ENCODE results near the gene DOC2B. TPM values are rescaled to one million over a fixed set of nuclear protein-coding genes. Genes with fewer than 3 reads are reported as not detected.

DOC2B gene
- total RNA-seq, 6 experiments from 2014 or later: not detected

GRCh38 chr17:179066-179432 lies 2.4 kb downstream of the DOC2B start:
- Mint-ChIP-seq H3K4me3 (no peak overlapping the region), H3K36me3 (ENCODE audit: low read depth) (no peaks in the 10 kb centered on the region), H3K27me3 (ENCODE audit: insufficient read depth) (peaks cover 42% of the 10 kb centered on the region), H3K4me1 (ENCODE audit: low read depth) (no peaks in the 10 kb centered on the region), H3K9me3 (no peaks in the 10 kb centered on the region; the same call in 1 of the 2 replicates), H3K27ac (no peak overlapping the region)
- no peak for TF ChIP-seq CTCF (IDR thresholded peaks at IDR 0.05)
- DNase-seq: no peak

GRCh38 chr17:178292-179065 lies 3.0 kb downstream of the DOC2B start:
- Mint-ChIP-seq H3K9me3 (no peaks in the 10 kb centered on the region; the same call in 1 of the 2 replicates), H3K36me3 (ENCODE audit: low read depth) (no peaks in the 10 kb centered on the region), H3K27ac (no peak overlapping the region), H3K4me1 (ENCODE audit: low read depth) (no peaks in the 10 kb centered on the region), H3K27me3 (ENCODE audit: insufficient read depth) (peaks cover 41% of the 10 kb centered on the region), H3K4me3 (no peak overlapping the region)
- no peak for DNase-seq
- TF ChIP-seq CTCF (IDR thresholded peaks at IDR 0.05): no peak

- Mint-ChIP-seq H3K36me3 (ENCODE audit: low read depth) (no peaks in the 10 kb centered on the region), H3K9me3 (no peaks in the 10 kb centered on the region; the same call in 1 of the 2 replicates), H3K27me3 (ENCODE audit: insufficient read depth) (peaks cover 39% of the 10 kb centered on the region), H3K27ac (no peak overlapping the region), H3K4me3 (no peak overlapping the region), H3K4me1 (ENCODE audit: low read depth) (no peaks in the 10 kb centered on the region)
- TF ChIP-seq CTCF (IDR thresholded peaks at IDR 0.05): no peak
- DNase-seq: no peak
These were observed 3.7 kb downstream of the DOC2B start for GRCh38 chr17:177762-178161.

GRCh38 chr17:177155-177554 lies 4.3 kb downstream of the DOC2B start:
- TF ChIP-seq CTCF (IDR thresholded peaks at IDR 0.05): no peak
- Mint-ChIP-seq H3K4me1 (ENCODE audit: low read depth) (no peaks in the 10 kb centered on the region), H3K9me3 (no peaks in the 10 kb centered on the region; the same call in 1 of the 2 replicates), H3K27me3 (ENCODE audit: insufficient read depth) (peaks cover 34% of the 10 kb centered on the region), H3K27ac (no peak overlapping the region), H3K36me3 (ENCODE audit: low read depth) (no peaks in the 10 kb centered on the region), H3K4me3 (no peak overlapping the region)
- DNase-seq: no peak

- H3K27me3 Mint-ChIP-seq (ENCODE audit: insufficient read depth): peaks cover 33% of the 10 kb centered on the region
- H3K36me3 Mint-ChIP-seq (ENCODE audit: low read depth): no peaks in the 10 kb centered on the region
- DNase-seq: no peak
- H3K4me1 Mint-ChIP-seq (ENCODE audit: low read depth): no peaks in the 10 kb centered on the region
- no peaks in the 10 kb centered on the region for H3K9me3 Mint-ChIP-seq
- TF ChIP-seq CTCF (IDR thresholded peaks at IDR 0.05): no peak
- H3K27ac Mint-ChIP-seq: no peak overlapping the region
- no peak overlapping the region for H3K4me3 Mint-ChIP-seq
These were observed 8.1 kb downstream of the DOC2B start for GRCh38 chr17:173166-173911.
